ENCODE results near the gene CXCL9. TPM values are rescaled to one million over a fixed set of nuclear protein-coding genes. Genes with fewer than 3 reads are reported as not detected.
"Not testable (repeated sequence)": the region's sequence is repeated elsewhere in the genome, so short reads cannot be mapped to it uniquely, and the experiment has no call there.

The CXCL9 gene
- total RNA-seq, 2 experiments from 2014 or later, result 0.10 to 0.14 TPM

GRCh38 chr4:76011018-76011670, 3.8 kb upstream of the CXCL9 start:
- intact Hi-C loops (cut with micrococcal nuclease), result no loop called here
- Mint-ChIP-seq H3K27ac (no peak overlapping the region), H3K27me3 (peaks cover 2% of the 10 kb centered on the region), H3K4me1 (ENCODE audit: low read depth) (peaks cover 7% of the 10 kb centered on the region), H3K36me3 (no peaks in the 10 kb centered on the region), H3K4me3 (no peak overlapping the region), H3K9me3 (no peaks in the 10 kb centered on the region)
- DNase-seq, result no peak
- ChIA-PET POLR2A (no interaction called here), CTCF (no interaction called here)

- ChIA-PET POLR2A (no interaction called here), CTCF (no interaction called here)
- intact Hi-C loops (cut with micrococcal nuclease), result no loop called here
- H3K36me3 Mint-ChIP-seq, result no peaks in the 10 kb centered on the region
- no peaks in the 10 kb centered on the region for H3K9me3 Mint-ChIP-seq
- peaks cover 6% of the 10 kb centered on the region for H3K27me3 Mint-ChIP-seq
- peaks cover 7% of the 10 kb centered on the region for H3K4me1 Mint-ChIP-seq (ENCODE audit: low read depth)
- H3K27ac Mint-ChIP-seq, result no peak overlapping the region
- no peak for DNase-seq
- H3K4me3 Mint-ChIP-seq, result no peak overlapping the region
These were observed 3.3 kb upstream of the CXCL9 start for GRCh38 chr4:76010576-76010975.

GRCh38 chr4:76009311-76009710, 2.0 kb upstream of the CXCL9 start:
- Mint-ChIP-seq H3K9me3 (no peaks in the 10 kb centered on the region), H3K4me3 (no peak overlapping the region), H3K36me3 (no peaks in the 10 kb centered on the region), H3K27ac (no peak overlapping the region), H3K4me1 (ENCODE audit: low read depth) (peaks cover 7% of the 10 kb centered on the region), H3K27me3 (peaks cover 6% of the 10 kb centered on the region)
- no peak for DNase-seq
- ChIA-PET CTCF (interaction anchor here (1.0 kb wide), 1 partner anchor 13 kb away, joined by 3 read pairs; no protein-coding TSS in a partner anchor), POLR2A (no interaction called here)
- intact Hi-C loops (cut with micrococcal nuclease), result no loop called here

- POLR2A ChIA-PET, result no interaction called here
- intact Hi-C loops (cut with micrococcal nuclease), result no loop called here
- Mint-ChIP-seq H3K4me3 (no peak overlapping the region), H3K9me3 (no peaks in the 10 kb centered on the region), H3K4me1 (ENCODE audit: low read depth) (no peaks in the 10 kb centered on the region), H3K36me3 (no peaks in the 10 kb centered on the region), H3K27ac (no peak overlapping the region), H3K27me3 (peaks cover 17% of the 10 kb centered on the region)
- DNase-seq, result no peak
- CTCF ChIA-PET, result interaction anchor here (1.1 kb wide), 1 partner anchor 8 kb away, joined by 3 read pairs; no protein-coding TSS in a partner anchor
These were observed 3.7 kb downstream of the CXCL9 start for GRCh38 chr4:76003620-76004019.

GRCh38 chr4:76003035-76003434, 4.3 kb downstream of the CXCL9 start:
- peaks cover 17% of the 10 kb centered on the region for H3K27me3 Mint-ChIP-seq
- POLR2A ChIA-PET, result no interaction called here

GRCh38 chr4:76002176-76002575, 5.1 kb downstream of the CXCL9 start:
- no peaks in the 10 kb centered on the region for H3K4me1 Mint-ChIP-seq (ENCODE audit: low read depth)
- no peak overlapping the region for H3K4me3 Mint-ChIP-seq
- ChIA-PET POLR2A (no interaction called here), CTCF (interaction anchor here (1.3 kb wide), 1 partner anchor 65 kb away, joined by 3 read pairs; no protein-coding TSS in a partner anchor)
- H3K9me3 Mint-ChIP-seq, result no peaks in the 10 kb centered on the region
- H3K27me3 Mint-ChIP-seq, result peaks cover 17% of the 10 kb centered on the region
- H3K27ac Mint-ChIP-seq, result no peak overlapping the region
- H3K36me3 Mint-ChIP-seq, result no peaks in the 10 kb centered on the region
- intact Hi-C loops (cut with micrococcal nuclease), result no loop called here
- DNase-seq, result no peak

More at GRCh38 chr4:76003035-76003434, 4.3 kb downstream of the CXCL9 start:
- H3K4me1 Mint-ChIP-seq (ENCODE audit: low read depth), result no peaks in the 10 kb centered on the region
- intact Hi-C loops (cut with micrococcal nuclease), result no loop called here
- no peaks in the 10 kb centered on the region for H3K36me3 Mint-ChIP-seq
- H3K27ac Mint-ChIP-seq, result no peak overlapping the region
- CTCF ChIA-PET, result interaction anchor here (1.3 kb wide), 1 partner anchor 64 kb away, joined by 3 read pairs; no protein-coding TSS in a partner anchor
- no peak overlapping the region for H3K4me3 Mint-ChIP-seq
- DNase-seq, result no peak
- H3K9me3 Mint-ChIP-seq, result no peaks in the 10 kb centered on the region

GRCh38 chr4:76001700-76002099, 5.6 kb downstream of the CXCL9 start:
- Mint-ChIP-seq H3K27me3 (peaks cover 17% of the 10 kb centered on the region), H3K36me3 (no peaks in the 10 kb centered on the region), H3K4me1 (ENCODE audit: low read depth) (no peaks in the 10 kb centered on the region), H3K4me3 (no peak overlapping the region), H3K9me3 (no peaks in the 10 kb centered on the region), H3K27ac (no peak overlapping the region)
- no peak for DNase-seq
- ChIA-PET CTCF (no interaction called here), POLR2A (no interaction called here)
- intact Hi-C loops (cut with micrococcal nuclease), result no loop called here

GRCh38 chr4:76000279-76000678, 7.0 kb downstream of the CXCL9 start:
- CTCF ChIA-PET, result interaction anchor here (1.6 kb wide), 1 partner anchor 66 kb away, joined by 8 read pairs; no protein-coding TSS in a partner anchor
- H3K4me1 Mint-ChIP-seq (ENCODE audit: low read depth), result no peaks in the 10 kb centered on the region

GRCh38 chr4:75998525-75999147, 8.7 kb downstream of the CXCL9 start:
- POLR2A ChIA-PET; H3K36me3 Mint-ChIP-seq; H3K27ac Mint-ChIP-seq; DNase-seq; H3K4me3 Mint-ChIP-seq; H3K4me1 Mint-ChIP-seq (ENCODE audit: low read depth); H3K9me3 Mint-ChIP-seq; H3K27me3 Mint-ChIP-seq: not testable (repeated sequence)
- CTCF ChIA-PET, result interaction anchor here (1.6 kb wide), 1 partner anchor 68 kb away, joined by 8 read pairs; no protein-coding TSS in a partner anchor
- intact Hi-C loops (cut with micrococcal nuclease), result loop anchor here (10.0 kb wide), 1 partner anchor 306 kb away; the partner anchor contains the start of gene STBD1

More at GRCh38 chr4:76000279-76000678, 7.0 kb downstream of the CXCL9 start:
- Mint-ChIP-seq H3K27me3 (peaks cover 11% of the 10 kb centered on the region), H3K36me3 (no peaks in the 10 kb centered on the region), H3K4me3 (no peak overlapping the region), H3K9me3 (no peaks in the 10 kb centered on the region), H3K27ac (no peak overlapping the region)
- intact Hi-C loops (cut with micrococcal nuclease), result no loop called here
- no peak for DNase-seq
- POLR2A ChIA-PET, result no interaction called here

GRCh38 chr4:75997946-75998345, 9.4 kb downstream of the CXCL9 start:
- intact Hi-C loops (cut with micrococcal nuclease), result loop anchor here (10.0 kb wide), 1 partner anchor 307 kb away; the partner anchor contains the start of gene STBD1
- Mint-ChIP-seq H3K27me3 (peaks cover 6% of the 10 kb centered on the region), H3K4me1 (ENCODE audit: low read depth) (no peaks in the 10 kb centered on the region), H3K27ac (no peak overlapping the region), H3K9me3 (no peaks in the 10 kb centered on the region), H3K4me3 (no peak overlapping the region), H3K36me3 (no peaks in the 10 kb centered on the region)
- no peak for DNase-seq
- CTCF ChIA-PET, result interaction anchor here (2.6 to 7.7 kb wide), 3 partner anchors 65 to 83 kb away, joined by 6 to 93 read pairs (median 79); no protein-coding TSS in a partner anchor
- POLR2A ChIA-PET, result no interaction called here

GRCh38 chr4:75997081-75997480, 10.2 kb downstream of the CXCL9 start:
- no peaks in the 10 kb centered on the region for H3K4me1 Mint-ChIP-seq (ENCODE audit: low read depth)
- H3K27ac Mint-ChIP-seq, result no peak overlapping the region
- ChIA-PET POLR2A (no interaction called here), CTCF (interaction anchor here (1.0 to 7.7 kb wide), 14 partner anchors 23 to 131 kb away, joined by 3 to 93 read pairs (median 14); partner anchors contain the start of gene ART3)
- H3K9me3 Mint-ChIP-seq, result no peaks in the 10 kb centered on the region
- no peak overlapping the region for H3K4me3 Mint-ChIP-seq
- H3K36me3 Mint-ChIP-seq, result no peaks in the 10 kb centered on the region
- H3K27me3 Mint-ChIP-seq, result peaks cover 3% of the 10 kb centered on the region
- intact Hi-C loops (cut with micrococcal nuclease), result loop anchor here (10.0 kb wide), 1 partner anchor 308 kb away; the partner anchor contains the start of gene STBD1
- no peak for DNase-seq

- no peaks in the 10 kb centered on the region for H3K9me3 Mint-ChIP-seq
- CTCF ChIA-PET, result interaction anchor here (0.6 to 7.7 kb wide), 41 partner anchors 8 to 383 kb away, joined by 3 to 93 read pairs (median 4); partner anchors contain the start of genes ART3, CXCL11, CXCL9 and NAAA
- H3K36me3 Mint-ChIP-seq, result no peaks in the 10 kb centered on the region
- no peak for DNase-seq
- H3K27ac Mint-ChIP-seq, result no peak overlapping the region
- POLR2A ChIA-PET, result interaction anchor here (0.7 to 1.2 kb wide), 2 partner anchors 62 to 79 kb away, joined by 3 to 4 read pairs; partner anchors contain the start of gene ART3
- intact Hi-C loops (cut with micrococcal nuclease), result loop anchor here (1.0 to 10.0 kb wide), 2 partner anchors 72 to 309 kb away; partner anchors contain the start of gene STBD1
- peaks cover 6% of the 10 kb centered on the region for H3K4me1 Mint-ChIP-seq (ENCODE audit: low read depth)
- no peak overlapping the region for H3K4me3 Mint-ChIP-seq
- H3K27me3 Mint-ChIP-seq, result peaks cover 3% of the 10 kb centered on the region
These were observed 11.6 kb downstream of the CXCL9 start for GRCh38 chr4:75995727-75996126.
